H7 (cell line): Measurements from ENCODE around the gene COL4A3. TPM values are rescaled to one million over a fixed set of nuclear protein-coding genes. Genes with fewer than 3 reads are reported as not detected.

Source experiments
- DNase-seq: peaks from one replicate; pipeline ENCODE4 v3.0.0; 2012
- H3K27me3 ChIP-seq: 2 replicates; pipeline ENCODE4 v1.6.0; 2011; ENCODE audit warnings: mild to moderate bottlenecking, low read length; ENCODE audit not compliant: control insufficient read depth, insufficient read depth
- H3K36me3 ChIP-seq: replicated peaks from 2 replicates; pipeline ENCODE4 v1.5.1; 2011; ENCODE audit warnings: low read length; ENCODE audit not compliant: control insufficient read depth, insufficient read depth
- H3K4me3 ChIP-seq: 2 replicates; pipeline ENCODE4 v1.5.1; 2011; ENCODE audit warnings: low read depth, mild to moderate bottlenecking, control low read depth, low read length, moderate library complexity; ENCODE audit not compliant: insufficient read depth
- total RNA-seq: library from RNA; depleted of rRNA; stranded (reverse); fragments of >200 nt; shearing (Covaris generic); gene quantifications from 2 replicates; pipeline ENCODE4 v1.2.3, GENCODE V29; 2014

Gene COL4A3
- total RNA-seq, 1 experiment from 2014 or later, result 0.07 TPM

DNA sequence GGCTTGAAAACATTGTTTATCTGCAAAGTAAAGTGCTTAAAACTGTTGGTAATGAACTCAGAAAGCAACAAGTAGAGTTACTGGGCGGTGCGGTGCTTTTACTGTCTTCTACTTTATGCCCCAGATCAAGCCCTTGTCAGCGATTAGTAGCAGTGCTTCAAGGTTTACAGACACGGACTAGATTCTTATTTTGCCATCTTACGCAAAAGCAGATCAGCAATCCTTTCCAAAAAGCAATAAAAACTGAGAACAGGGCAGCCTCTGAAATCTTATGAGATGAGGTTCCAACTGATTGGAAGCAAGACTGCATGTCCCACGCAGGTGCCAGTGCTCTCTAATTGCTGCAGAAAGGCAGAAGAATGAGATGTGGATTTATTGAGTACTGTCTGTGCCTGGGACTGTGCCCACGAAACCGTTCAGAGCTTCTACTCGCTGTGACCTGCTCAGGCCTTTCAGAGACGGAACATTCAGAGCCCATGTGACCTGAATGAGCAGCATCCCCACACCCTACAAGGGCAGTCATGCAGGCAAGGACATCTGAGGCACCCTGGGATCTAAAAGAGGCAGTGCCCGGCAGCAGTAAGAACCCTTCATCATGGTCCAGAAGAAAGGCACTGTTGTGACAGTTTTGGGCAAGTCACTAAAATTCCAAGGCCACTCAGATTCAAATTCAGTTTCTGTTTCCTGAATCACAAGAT, 15.7 kb downstream of the COL4A3 start:
- no peaks in the 10 kb centered on the region for H3K36me3 ChIP-seq
- DNase-seq, result no peak
- H3K27me3 ChIP-seq, result no peaks in the 10 kb centered on the region
- no peak overlapping the region for H3K4me3 ChIP-seq

DNA sequence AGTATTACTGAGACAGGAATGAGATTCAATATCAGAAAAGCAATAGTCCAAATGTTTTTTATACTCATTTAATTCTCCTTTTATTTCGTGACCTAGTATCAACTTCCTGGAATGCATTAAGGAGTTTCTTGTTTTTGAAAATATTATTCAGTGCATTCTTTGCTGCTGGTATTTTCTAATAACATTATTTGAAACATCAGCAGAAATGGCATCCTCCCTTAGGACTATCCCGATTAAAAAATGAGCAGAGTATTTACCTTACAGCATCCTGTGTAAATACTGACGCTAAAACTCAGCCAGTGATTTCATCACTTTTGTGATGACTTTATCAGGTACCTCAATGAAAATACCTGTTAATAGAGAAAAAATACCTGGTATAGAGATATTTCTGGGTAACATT, 16.3 kb downstream of the COL4A3 start:
- no peaks in the 10 kb centered on the region for H3K27me3 ChIP-seq
- H3K4me3 ChIP-seq, result no peak overlapping the region
- no peak for DNase-seq
- no peaks in the 10 kb centered on the region for H3K36me3 ChIP-seq

DNA sequence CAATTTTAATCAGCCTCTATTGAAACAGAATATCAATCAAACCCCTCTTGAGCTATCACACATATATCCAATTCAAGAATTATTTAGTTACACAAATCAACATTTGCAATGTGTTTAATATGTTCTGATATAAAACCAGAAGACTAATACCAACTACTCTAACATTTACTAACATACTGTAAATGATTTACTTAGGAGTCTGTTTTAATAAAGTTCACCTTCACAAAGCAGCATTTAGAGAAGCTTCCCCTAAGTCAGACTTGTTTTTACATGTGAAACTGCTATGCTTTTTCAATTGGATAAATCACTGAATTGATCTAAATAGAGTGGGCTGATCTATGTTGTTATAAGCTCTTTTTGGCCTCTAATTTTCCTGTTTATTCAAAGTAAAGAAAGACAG, 18.3 kb downstream of the COL4A3 start:
- Histone ChIP-seq H3K27me3 (no peaks in the 10 kb centered on the region), H3K4me3 (no peak overlapping the region), H3K36me3 (no peaks in the 10 kb centered on the region)
- no peak for DNase-seq

DNA sequence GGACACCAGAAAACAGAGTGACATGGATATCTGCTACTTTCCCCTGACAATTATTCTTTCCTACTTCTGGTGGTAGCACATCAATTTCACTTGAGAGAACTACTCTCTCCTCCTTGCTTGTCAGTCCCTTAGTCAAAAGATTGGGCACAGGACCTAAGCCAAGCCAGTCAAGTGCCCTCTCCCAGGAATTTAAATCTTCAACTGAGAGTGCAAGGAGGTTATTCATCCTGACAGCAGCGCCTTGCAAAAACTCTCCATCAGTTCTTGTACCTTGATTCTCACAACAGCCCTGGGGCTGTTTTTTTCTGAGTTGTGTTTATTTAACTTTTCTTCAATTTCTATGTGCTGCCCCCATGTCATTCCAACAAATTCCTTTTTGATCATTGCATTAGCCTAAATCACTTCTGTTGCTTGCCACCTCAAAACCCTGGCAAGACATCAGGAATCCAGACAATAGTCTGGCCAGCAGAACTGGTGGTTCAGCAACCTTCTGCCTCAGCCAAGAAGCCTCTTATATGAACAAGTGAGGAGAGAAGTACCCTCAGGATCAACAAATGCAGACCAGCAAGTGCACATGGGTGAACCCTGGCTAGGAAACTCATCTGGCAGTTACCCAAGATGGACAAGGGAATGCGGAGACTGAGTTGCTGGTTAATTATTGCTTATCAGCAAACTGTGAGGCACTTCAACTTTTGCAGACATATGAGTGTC, 19.4 kb downstream of the COL4A3 start:
- no peaks in the 10 kb centered on the region for H3K27me3 ChIP-seq
- H3K36me3 ChIP-seq, result no peaks in the 10 kb centered on the region
- H3K4me3 ChIP-seq, result no peak overlapping the region
- no peak for DNase-seq

GRCh38 chr2:227185615-227186232, 21.3 kb downstream of the COL4A3 start:
- no peaks in the 10 kb centered on the region for H3K27me3 ChIP-seq
- no peak for DNase-seq

DNA sequence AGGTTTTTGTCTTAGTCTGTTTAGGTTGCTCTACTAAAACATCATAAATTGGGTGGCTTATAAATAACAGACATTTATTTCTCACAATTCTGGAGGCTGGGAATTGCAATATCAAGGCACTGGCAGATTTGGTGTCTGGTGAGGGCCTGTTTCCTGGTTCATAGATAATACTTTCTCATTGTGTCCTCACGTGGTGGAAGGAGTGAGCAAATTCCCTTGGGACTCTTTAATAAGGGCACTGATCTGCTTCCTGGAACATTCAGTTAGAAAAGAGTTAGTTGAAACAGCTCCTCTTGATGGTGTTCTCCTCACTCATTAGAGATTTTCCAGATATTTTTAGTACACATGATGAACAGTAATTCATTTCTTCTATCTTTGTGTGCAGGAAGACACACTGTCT, 22.3 kb downstream of the COL4A3 start:
- Histone ChIP-seq H3K4me3 (no peak overlapping the region), H3K27me3 (no peaks in the 10 kb centered on the region), H3K36me3 (no peaks in the 10 kb centered on the region)
- DNase-seq, result no peak

More at GRCh38 chr2:227185615-227186232, 21.3 kb downstream of the COL4A3 start:
- H3K4me3 ChIP-seq, result no peak overlapping the region
- no peaks in the 10 kb centered on the region for H3K36me3 ChIP-seq

GRCh38 chr2:227188292-227188691, 23.9 kb downstream of the COL4A3 start:
- Histone ChIP-seq H3K4me3 (no peak overlapping the region), H3K36me3 (no peaks in the 10 kb centered on the region), H3K27me3 (no peaks in the 10 kb centered on the region)
- DNase-seq, result no peak

DNA sequence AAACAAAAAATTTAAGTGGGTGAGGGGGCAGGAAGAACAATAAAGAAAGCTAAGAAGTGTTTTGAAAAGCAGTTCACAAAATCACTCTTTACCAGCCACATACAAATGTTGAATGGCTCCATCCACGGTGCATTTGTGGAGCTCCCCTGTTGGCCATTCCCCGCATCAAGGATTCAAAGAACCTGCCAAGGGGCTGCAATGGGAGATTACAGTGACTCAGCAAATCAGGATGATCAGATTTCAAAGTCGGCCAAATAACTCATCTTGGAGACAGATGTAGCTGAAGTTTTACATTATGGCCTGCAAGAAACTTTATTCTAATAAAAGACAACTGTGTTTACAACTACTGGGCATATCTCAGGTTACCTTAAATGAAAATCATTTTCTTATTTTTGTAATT, 26.9 kb downstream of the COL4A3 start:
- DNase-seq, result peak; percentile 17
- Histone ChIP-seq H3K4me3 (no peak overlapping the region), H3K27me3 (no peaks in the 10 kb centered on the region), H3K36me3 (no peaks in the 10 kb centered on the region)

DNA sequence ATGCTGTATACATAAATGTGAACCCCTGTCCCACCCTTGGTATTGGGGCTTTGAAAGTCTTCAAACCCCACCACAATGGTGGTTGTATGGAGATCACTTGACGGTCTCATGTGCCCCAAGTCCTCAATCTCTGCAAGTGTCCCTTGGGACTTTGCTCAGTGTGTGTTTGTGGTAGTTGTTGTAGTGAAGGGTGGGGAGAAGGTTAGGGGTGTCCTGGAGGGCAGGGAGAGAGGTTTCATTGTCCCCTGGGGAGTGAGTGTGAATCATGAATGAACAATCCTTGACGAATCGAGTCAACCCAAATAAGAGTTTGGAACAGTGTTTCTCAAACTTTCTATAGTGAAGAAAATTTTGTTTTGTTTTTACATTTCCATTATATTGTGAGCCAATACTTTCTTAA, 28.1 kb downstream of the COL4A3 start:
- Histone ChIP-seq H3K36me3 (no peaks in the 10 kb centered on the region), H3K27me3 (no peaks in the 10 kb centered on the region), H3K4me3 (no peak overlapping the region)
- DNase-seq, result no peak

GRCh38 chr2:227194219-227194618, 29.8 kb downstream of the COL4A3 start:
- H3K4me3 ChIP-seq, result no peak overlapping the region
- no peaks in the 10 kb centered on the region for H3K27me3 ChIP-seq
- no peaks in the 10 kb centered on the region for H3K36me3 ChIP-seq
- no peak for DNase-seq

DNA sequence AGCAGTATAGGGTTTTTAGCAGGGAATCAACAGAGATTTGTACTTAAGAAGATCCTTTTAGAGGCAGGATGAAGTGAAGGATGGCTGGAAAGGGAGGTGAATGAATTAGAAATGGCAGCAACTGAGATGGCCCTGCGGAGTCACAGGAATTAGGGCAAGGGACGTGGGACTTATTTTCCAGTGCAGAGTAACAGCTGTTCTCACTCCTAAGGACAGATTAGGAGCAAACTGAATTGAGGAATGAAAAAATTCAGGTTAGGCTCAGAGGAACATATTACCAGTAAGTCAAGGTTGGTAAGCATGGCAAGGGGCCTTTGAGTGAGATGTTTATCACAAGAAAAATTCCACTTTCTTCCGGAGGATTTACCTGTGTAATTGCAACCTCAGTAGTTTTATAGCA, 34.4 kb downstream of the COL4A3 start:
- H3K27me3 ChIP-seq, result no peaks in the 10 kb centered on the region
- H3K36me3 ChIP-seq, result no peaks in the 10 kb centered on the region
- no peak for DNase-seq
- H3K4me3 ChIP-seq, result no peak overlapping the region

GRCh38 chr2:227201771-227202170, 37.3 kb downstream of the COL4A3 start:
- Histone ChIP-seq H3K27me3 (0 out of 2 replicates have a peak, but pooled peaks cover under 1% of the 10 kb centered on the region), H3K4me3 (no peak overlapping the region), H3K36me3 (no peaks in the 10 kb centered on the region)
- no peak for DNase-seq

GRCh38 chr2:227204452-227204851, 40.0 kb downstream of the COL4A3 start:
- Histone ChIP-seq H3K36me3 (no peaks in the 10 kb centered on the region), H3K27me3 (peaks cover 6% of the 10 kb centered on the region), H3K4me3 (no peak overlapping the region)
- no peak for DNase-seq

- H3K27me3 ChIP-seq, result peaks cover 6% of the 10 kb centered on the region
- no peak for DNase-seq
- no peaks in the 10 kb centered on the region for H3K36me3 ChIP-seq
- H3K4me3 ChIP-seq, result no peak overlapping the region
These were observed 41.3 kb downstream of the COL4A3 start for GRCh38 chr2:227205701-227206100.

DNA sequence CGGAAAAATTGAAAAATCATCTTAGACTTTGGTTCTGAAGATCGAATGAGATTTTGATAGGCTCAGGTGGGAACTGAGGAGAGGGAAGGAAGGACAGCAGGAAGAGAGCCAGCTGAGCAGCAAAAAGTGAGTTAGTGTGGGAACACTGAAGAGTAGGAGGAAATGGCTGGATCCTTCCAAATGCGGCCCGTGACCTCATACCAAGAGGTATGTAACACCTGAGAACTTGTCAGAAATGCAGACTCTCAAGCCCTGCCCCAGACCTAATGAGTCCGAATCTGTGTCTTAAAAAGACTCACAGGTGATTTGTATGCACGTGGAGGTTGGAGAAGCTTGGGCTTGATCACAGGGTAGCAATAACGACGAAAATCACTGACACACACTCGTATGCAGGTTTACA, 42.0 kb downstream of the COL4A3 start:
- H3K4me3 ChIP-seq, result no peak overlapping the region
- H3K27me3 ChIP-seq, result peaks cover 6% of the 10 kb centered on the region
- no peaks in the 10 kb centered on the region for H3K36me3 ChIP-seq
- DNase-seq, result no peak
